ENCODE data around the gene PRIMPOL. TPM values are rescaled to one million over a fixed set of nuclear protein-coding genes. Genes with fewer than 3 reads are reported as not detected.
"Not testable (repeated sequence)": the region's sequence is repeated elsewhere in the genome, so short reads cannot be mapped to it uniquely, and the experiment has no call there.

Gene PRIMPOL
- total RNA-seq, 2 experiments from 2014 or later = 4.2 TPM

- Mint-ChIP-seq H3K9me3 (no peaks in the 10 kb centered on the region), H3K27ac (no peak overlapping the region), H3K27me3 (no peaks in the 10 kb centered on the region), H3K4me3 (no peak overlapping the region), H3K36me3 (ENCODE audit: low read depth) (peaks cover 13% of the 10 kb centered on the region), H3K4me1 (ENCODE audit: low read depth) (peaks cover 10% of the 10 kb centered on the region)
- CTCF ChIA-PET = interaction anchor here (1.2 kb wide), 1 partner anchor 390 kb away, joined by 3 read pairs; no protein-coding TSS in a partner anchor
- Histone ChIP-seq H3K36me3 (ENCODE audit: insufficient read depth, low read length) (no peaks in the 10 kb centered on the region), H3K4me1 (ENCODE audit: insufficient read depth, low read length) (peaks cover 9% of the 10 kb centered on the region), H3K9me3 (ENCODE audit: control insufficient read depth in 1 of 2, insufficient read depth in 1 of 2, low read length in 2 of 2) (no peaks in the 10 kb centered on the region), H3K4me3 (ENCODE audit: low read length) (no peak overlapping the region), H3K27ac (ENCODE audit: low read depth in 1 of 2, low read length in 2 of 2) (no peak overlapping the region), H3K27me3 (ENCODE audit: control insufficient read depth in 1 of 2, insufficient read depth in 2 of 2, low read length in 2 of 2) (no peaks in the 10 kb centered on the region)
- intact Hi-C loops (cut with DNase I, micrococcal nuclease) = loop anchor here in 1 of 2 experiments (2.0 to 10.0 kb wide), 3 partner anchors 173 to 1206 kb away; partner anchors contain the start of gene UFSP2
- ATAC-seq (ENCODE audit: poor library complexity) (no peak), DNase-seq (no peak)
- POLR2A ChIA-PET = interaction anchor here (0.9 kb wide), 1 partner anchor 81 kb away, joined by 3 read pairs; no protein-coding TSS in a partner anchor
- no peak for TF ChIP-seq CTCF (IDR thresholded peaks at IDR 0.05)
Observed at GRCh38 chr4:184653650-184654049, 4.1 kb downstream of the PRIMPOL start.

GRCh38 chr4:184655889-184656869 is 6.6 kb downstream of the PRIMPOL start:
- Mint-ChIP-seq H3K36me3 (ENCODE audit: low read depth) (peaks cover 25% of the 10 kb centered on the region), H3K4me1 (ENCODE audit: low read depth) (no peaks in the 10 kb centered on the region), H3K4me3 (no peak overlapping the region), H3K27me3 (no peaks in the 10 kb centered on the region), H3K27ac (no peak overlapping the region), H3K9me3 (no peaks in the 10 kb centered on the region)
- no peak for DNase-seq
- Histone ChIP-seq H3K36me3 (ENCODE audit: insufficient read depth, low read length) (peaks cover 7% of the 10 kb centered on the region), H3K27ac (ENCODE audit: low read depth in 1 of 2, low read length in 2 of 2) (no peak overlapping the region), H3K4me3 (ENCODE audit: low read length) (no peak overlapping the region), H3K9me3 (ENCODE audit: control insufficient read depth in 1 of 2, insufficient read depth in 1 of 2, low read length in 2 of 2) (no peaks in the 10 kb centered on the region), H3K27me3 (ENCODE audit: control insufficient read depth in 1 of 2, insufficient read depth in 2 of 2, low read length in 2 of 2) (no peaks in the 10 kb centered on the region), H3K4me1 (ENCODE audit: insufficient read depth, low read length) (no peaks in the 10 kb centered on the region)
- ChIA-PET POLR2A (no interaction called here), CTCF (no interaction called here)
- intact Hi-C loops (cut with DNase I, micrococcal nuclease) = loop anchor here in 1 of 2 experiments (10.0 kb wide), 1 partner anchor 769 kb away; the partner anchor contains the start of gene UFSP2
- no peak for ATAC-seq (ENCODE audit: poor library complexity)
- TF ChIP-seq CTCF (IDR thresholded peaks at IDR 0.05) = no peak

GRCh38 chr4:184657144-184657543 is 7.6 kb downstream of the PRIMPOL start:
- ATAC-seq (ENCODE audit: poor library complexity) (no peak), DNase-seq (no peak)
- H3K9me3 ChIP-seq (ENCODE audit: control insufficient read depth in 1 of 2, insufficient read depth in 1 of 2, low read length in 2 of 2) = no peaks in the 10 kb centered on the region
- no peaks in the 10 kb centered on the region for H3K27me3 ChIP-seq (ENCODE audit: control insufficient read depth in 1 of 2, insufficient read depth in 2 of 2, low read length in 2 of 2)
- Mint-ChIP-seq H3K4me1 (ENCODE audit: low read depth) (no peaks in the 10 kb centered on the region), H3K9me3 (no peaks in the 10 kb centered on the region), H3K27ac (no peak overlapping the region), H3K4me3 (no peak overlapping the region), H3K36me3 (ENCODE audit: low read depth) (peaks cover 25% of the 10 kb centered on the region), H3K27me3 (no peaks in the 10 kb centered on the region)
- H3K4me1 ChIP-seq (ENCODE audit: insufficient read depth, low read length) = no peaks in the 10 kb centered on the region
- POLR2A ChIA-PET = no interaction called here
- no peak for TF ChIP-seq CTCF (IDR thresholded peaks at IDR 0.05)
- CTCF ChIA-PET = no interaction called here
- H3K36me3 ChIP-seq (ENCODE audit: insufficient read depth, low read length) = peaks cover 7% of the 10 kb centered on the region
- no peak overlapping the region for H3K4me3 ChIP-seq (ENCODE audit: low read length)
- H3K27ac ChIP-seq (ENCODE audit: low read depth in 1 of 2, low read length in 2 of 2) = no peak overlapping the region
- intact Hi-C loops (cut with DNase I, micrococcal nuclease) = loop anchor here in 1 of 2 experiments (10.0 kb wide), 1 partner anchor 768 kb away; the partner anchor contains the start of gene UFSP2

DNA sequence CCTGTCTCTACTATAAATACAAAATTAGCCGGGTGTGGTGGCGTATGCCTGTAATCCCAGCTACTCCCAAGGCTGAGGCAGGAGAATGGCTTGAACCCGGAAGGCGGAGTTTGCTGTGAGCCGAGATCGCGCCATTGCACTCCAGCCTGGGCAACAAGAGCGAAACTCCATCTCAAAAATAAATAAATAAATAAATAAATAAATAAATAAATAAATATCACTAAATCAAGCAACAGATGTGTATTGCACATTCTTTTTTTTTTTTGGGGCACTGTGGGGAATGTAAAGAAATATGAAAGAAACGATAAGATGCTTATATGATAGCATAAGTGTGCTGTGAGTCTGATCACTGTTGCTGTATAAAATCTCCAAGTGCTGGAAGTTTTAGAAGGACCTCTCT is 8.3 kb downstream of the PRIMPOL start:
- not testable (repeated sequence) for ATAC-seq (ENCODE audit: poor library complexity)
- intact Hi-C loops (cut with DNase I, micrococcal nuclease) = loop anchor here in 1 of 2 experiments (10.0 kb wide), 1 partner anchor 767 kb away; the partner anchor contains the start of gene UFSP2

More for the DNA sequence above, 8.3 kb downstream of the PRIMPOL start:
- H3K27me3 ChIP-seq (ENCODE audit: control insufficient read depth in 1 of 2, insufficient read depth in 2 of 2, low read length in 2 of 2); H3K27me3 Mint-ChIP-seq; DNase-seq; H3K27ac ChIP-seq (ENCODE audit: low read depth in 1 of 2, low read length in 2 of 2); POLR2A ChIA-PET; H3K4me1 Mint-ChIP-seq (ENCODE audit: low read depth); CTCF ChIA-PET; H3K4me1 ChIP-seq (ENCODE audit: insufficient read depth, low read length); H3K36me3 ChIP-seq (ENCODE audit: insufficient read depth, low read length); H3K9me3 Mint-ChIP-seq; H3K27ac Mint-ChIP-seq; H3K4me3 ChIP-seq (ENCODE audit: low read length); H3K9me3 ChIP-seq (ENCODE audit: control insufficient read depth in 1 of 2, insufficient read depth in 1 of 2, low read length in 2 of 2); H3K4me3 Mint-ChIP-seq: not testable (repeated sequence)
- peaks cover 25% of the 10 kb centered on the region for H3K36me3 Mint-ChIP-seq (ENCODE audit: low read depth)

Data from CD4-positive, alpha-beta T cell (primary cell).